H1 (cell line): ENCODE results near the gene KBTBD12. TPM values are rescaled to one million over a fixed set of nuclear protein-coding genes. Genes with fewer than 3 reads are reported as not detected.
A peak's percentile ranks its signal among the peaks of the same experiment; 100 is the strongest.

Experiments used
- CTCF ChIA-PET: fragments of 300-600 bp; sonication (Branson Sonifier 250); formaldehyde crosslinking; loops from one replicate; lab custom pipeline; 2021; ENCODE audit not compliant: partially characterized antibody; lab: Charles Lee
- POLR2A ChIA-PET: fragments of 300-600 bp; sonication (Branson Sonifier 250); formaldehyde crosslinking; loops from one replicate; lab custom pipeline; 2021; ENCODE audit warnings: inconsistent platforms; ENCODE audit not compliant: partially characterized antibody; lab: Charles Lee
- DNase-seq, 2 experiments: peaks; one replicate each; pipeline versions ENCODE4 v3.0.0 to v3.0.0-alpha.2; 2010 to 2022; ENCODE audit warnings: low spot score in 2 of 2, low read depth in 1 of 2, mixed read lengths in 1 of 2
- FAIRE-seq: peaks from 2 replicates; lab custom pipeline; 2011; peaks lifted over from hg19 to GRCh38; lab: Jason Lieb, UNC
- H2AFZ ChIP-seq: 2 replicates; pipeline ENCODE4 v1.8.1; 2012; ENCODE audit warnings: low read length, inconsistent platforms
- H2AK5ac ChIP-seq: 2 replicates; pipeline ENCODE4 v1.6.1; 2013; ENCODE audit warnings: low read depth, low read length
- H2BK120ac ChIP-seq: replicated peaks from 2 replicates; pipeline ENCODE3; 2013; ENCODE audit warnings: low read depth, low read length, inconsistent platforms
- H2BK12ac ChIP-seq: 2 replicates; pipeline ENCODE4 v1.6.1; 2013; ENCODE audit warnings: low read depth, low read length
- H2BK15ac ChIP-seq: 2 replicates; pipeline ENCODE4 v1.6.1; 2013; ENCODE audit warnings: low read length
- H2BK20ac ChIP-seq: 2 replicates; pipeline ENCODE4 v1.6.1; 2013; ENCODE audit warnings: low read length
- H2BK5ac ChIP-seq: 2 replicates; pipeline ENCODE4 v1.6.1; 2013; ENCODE audit warnings: low read depth, low read length
- H3K14ac ChIP-seq: 2 replicates; pipeline ENCODE4 v1.6.1; 2013; ENCODE audit warnings: inconsistent platforms; ENCODE audit not compliant: insufficient read length
- H3K18ac ChIP-seq: 2 replicates; pipeline ENCODE4 v1.6.1; 2013; ENCODE audit warnings: low read length; ENCODE audit errors: extremely low read depth
- H3K23ac ChIP-seq: 2 replicates; pipeline ENCODE4 v1.6.1; 2013; ENCODE audit warnings: inconsistent platforms; ENCODE audit not compliant: insufficient read length
- H3K23me2 ChIP-seq: 2 replicates; pipeline ENCODE4 v1.6.1; 2013; ENCODE audit warnings: low read depth, low read length
- H3K27ac ChIP-seq: 2 replicates; pipeline ENCODE4 v1.6.1; 2011; ENCODE audit warnings: low read depth, low read length, inconsistent platforms
- H3K27me3 ChIP-seq, 4 experiments: replicated peaks in 1 of 4; 1 replicate in 1 of 4; 2 replicates in 3 of 4; pipeline versions ENCODE4 v1.6.1 to v1.8.1; 2011 to 2013; ENCODE audit warnings: low read length in 3 of 4, mild to moderate bottlenecking in 3 of 4, inconsistent platforms in 2 of 4, mixed read lengths in 2 of 4, moderate library complexity in 1 of 4; ENCODE audit not compliant: control insufficient read depth in 3 of 4, insufficient read depth in 3 of 4; ENCODE audit errors: extremely low read depth in 1 of 4
- H3K36me3 ChIP-seq, 4 experiments: 2 replicates each; pipeline versions ENCODE4 v1.6.1 to v1.8.1; 2011 to 2013; ENCODE audit warnings: mild to moderate bottlenecking in 4 of 4, low read length in 3 of 4, moderate library complexity in 2 of 4, control low read depth in 1 of 4, inconsistent platforms in 1 of 4; ENCODE audit not compliant: insufficient read depth in 4 of 4, control insufficient read depth in 2 of 4
- H3K4ac ChIP-seq: replicated peaks from 2 replicates; pipeline ENCODE3; 2013; ENCODE audit warnings: low read length, low read depth, mixed read lengths, inconsistent platforms; ENCODE audit not compliant: insufficient read length
- H3K4me1 ChIP-seq, 4 experiments: replicated peaks in 1 of 4; 1 replicate in 1 of 4; 2 replicates in 3 of 4; pipeline versions ENCODE4 v1.6.1 to v1.8.1; 2011 to 2013; ENCODE audit warnings: low read length in 3 of 4, inconsistent platforms in 2 of 4, mixed read lengths in 1 of 4; ENCODE audit not compliant: insufficient read depth in 4 of 4, control insufficient read depth in 3 of 4
- H3K4me2 ChIP-seq, 2 experiments: 2 replicates each; pipeline versions ENCODE4 v1.6.1 to v1.8.1; 2011 to 2013; ENCODE audit warnings: low read depth in 2 of 2, low read length in 2 of 2, control low read depth in 1 of 2, inconsistent platforms in 1 of 2, mild to moderate bottlenecking in 1 of 2; ENCODE audit not compliant: insufficient read depth in 1 of 2
- H3K4me3 ChIP-seq, 4 experiments: fragments of 200-600, 300-600 bp in 1 of 4; sonication (generic), shearing (Covaris generic), sonication (Bioruptor Twin) in 1 of 4; 2 replicates each; pipeline versions ENCODE4 v1.5.1 to v1.8.1; 2011 to 2016; ENCODE audit warnings: low read length in 4 of 4, low read depth in 3 of 4, control low read depth in 2 of 4, inconsistent platforms in 2 of 4, mild to moderate bottlenecking in 2 of 4, mixed read lengths in 1 of 4, moderate library complexity in 1 of 4; ENCODE audit not compliant: insufficient read depth in 2 of 4; ENCODE audit errors: extremely low read depth in 1 of 4
- H3K56ac ChIP-seq: replicated peaks from 2 replicates; pipeline ENCODE3; 2013; ENCODE audit warnings: low read depth, mild to moderate bottlenecking, mixed read lengths, low read length, inconsistent platforms; ENCODE audit not compliant: insufficient read length
- H3K79me1 ChIP-seq: 2 replicates; pipeline ENCODE4 v1.6.1; 2013; ENCODE audit warnings: low read depth, low read length, control low read depth
- H3K79me2 ChIP-seq, 2 experiments: 2 replicates each; pipeline versions ENCODE4 v1.6.1 to v1.8.1; 2012 to 2013; ENCODE audit warnings: low read length in 2 of 2, mild to moderate bottlenecking in 2 of 2, inconsistent platforms in 1 of 2; ENCODE audit not compliant: insufficient read depth in 2 of 2, control insufficient read depth in 1 of 2
- H3K9ac ChIP-seq, 4 experiments: replicated peaks in 1 of 4; 1 replicate in 1 of 4; 2 replicates in 3 of 4; pipeline versions ENCODE4 v1.6.1 to v1.8.1; 2011 to 2013; ENCODE audit warnings: low read depth in 3 of 4, low read length in 3 of 4, control low read depth in 2 of 4, mild to moderate bottlenecking in 2 of 4, moderate library complexity in 2 of 4, inconsistent platforms in 1 of 4; ENCODE audit errors: extremely low read depth in 1 of 4
- H3K9me3 ChIP-seq, 2 experiments: 2 replicates each; pipeline versions ENCODE4 v1.6.1 to v1.8.1; 2012 to 2013; ENCODE audit warnings: mild to moderate bottlenecking in 2 of 2, moderate library complexity in 2 of 2, control low read depth in 1 of 2, inconsistent platforms in 1 of 2, low read depth in 1 of 2, low read length in 1 of 2, mixed read lengths in 1 of 2; ENCODE audit not compliant: insufficient read depth in 2 of 2
- H4K20me1 ChIP-seq, 2 experiments: replicated peaks in 1 of 2; 2 replicates each; pipeline versions ENCODE3 to v1.8.1; 2011 to 2013; ENCODE audit warnings: inconsistent platforms in 2 of 2, low read length in 2 of 2, mild to moderate bottlenecking in 1 of 2; ENCODE audit not compliant: insufficient read depth in 2 of 2, control insufficient read depth in 1 of 2
- H4K5ac ChIP-seq: 2 replicates; pipeline ENCODE4 v1.6.1; 2013; ENCODE audit warnings: low read length, low read depth, mixed read lengths, inconsistent platforms; ENCODE audit not compliant: insufficient read length
- H4K8ac ChIP-seq: 2 replicates; pipeline ENCODE4 v1.8.0; 2013; ENCODE audit warnings: mild to moderate bottlenecking, moderate library complexity, low read length, inconsistent platforms; ENCODE audit not compliant: insufficient read depth; ENCODE audit errors: extremely low read depth
- H4K91ac ChIP-seq: replicated peaks from 2 replicates; pipeline ENCODE3; 2013; ENCODE audit warnings: low read length, mixed read lengths, inconsistent platforms; ENCODE audit not compliant: insufficient read length
- BRCA1 ChIP-seq: IDR thresholded peaks from 2 replicates; pipeline ENCODE4 v1.6.1; 2012; ENCODE audit warnings: low read depth, low read length, improper control_type of control experiment
- CTCF ChIP-seq, 3 experiments: IDR thresholded peaks; 1 replicate in 2 of 3; 2 replicates in 1 of 3; pipeline versions ENCODE4 v1.5.1 to v1.6.1; 2011; ENCODE audit warnings: low read length in 3 of 3, mild to moderate bottlenecking in 3 of 3, inconsistent platforms in 2 of 3, low read depth in 1 of 3, moderate library complexity in 1 of 3; ENCODE audit not compliant: insufficient read depth in 1 of 3; ENCODE audit errors: control extremely low read depth in 1 of 3
- RAD21 ChIP-seq, 2 experiments: IDR thresholded peaks in 1 of 2; conservative IDR thresholded peaks in 1 of 2; 2 replicates each; pipeline ENCODE4 v1.6.1; 2011; ENCODE audit warnings: low read depth in 2 of 2, low read length in 2 of 2, improper control_type of control experiment in 1 of 2, inconsistent platforms in 1 of 2, mild to moderate bottlenecking in 1 of 2, moderate library complexity in 1 of 2
- WGBS, 2 experiments: shearing (Covaris generic) in 1 of 2; methylation state at CpG; one replicate each; pipeline versions ENCODE4 v1.1.6 to v1.1.7; 2013 to 2015; ENCODE audit warnings: low lambda C conversion rate in 2 of 2, mixed read lengths in 2 of 2, inconsistent platforms in 1 of 2, low coverage in 1 of 2, missing lambda C conversion rate in 1 of 2; ENCODE audit not compliant: insufficient replicate concordance in 2 of 2, insufficient coverage in 1 of 2, insufficient read length in 1 of 2; ENCODE audit errors: extremely low coverage in 1 of 2, missing lambda C conversion rate in 1 of 2; 5-methylcytosine and 5-hydroxymethylcytosine counted together
- polyA plus RNA-seq, 7 experiments: library from polyadenylated mRNA; depleted of rRNA in 3 of 7; stranded (reverse) in 5 of 7; unstranded in 2 of 7; fragments of >200 nt in 5 of 7; fragments of 200-250 nt in 2 of 7; gene quantifications; 1 replicate in 5 of 7; 2 replicates in 1 of 7; 4 replicates in 1 of 7; pipeline versions ENCODE4 v1.2.1 to v1.2.3, GENCODE V29; 2011 to 2013; ENCODE audit warnings: missing spikeins in 2 of 7, mixed read lengths in 2 of 7
- total RNA-seq: library from RNA; stranded (reverse); fragmentation: NEBNext Ultra II Directional; extraction: Animal tissue kit (Norgen Biotek cat#: 25700); gene quantifications from 2 replicates; pipeline ENCODE4 v1.2.1, GENCODE V29; 2021

Gene KBTBD12
- total and polyA plus RNA-seq, 2 of the 8 experiments (the other 6 are each of a cell fraction or from before 2014, with no cell fraction given): 0.33 to 0.63 TPM

GRCh38 chr3:127889976-127890650 lies 24.9 kb upstream of the KBTBD12 start:
- Histone ChIP-seq H2BK20ac (no peak overlapping the region), H3K79me2 (no peaks in the 10 kb centered on the region), H3K79me1 (no peaks in the 10 kb centered on the region), H3K56ac (no peak overlapping the region), H2BK15ac (no peak overlapping the region), H3K27me3 (no peaks in the 10 kb centered on the region; a peak in 1 of 7 replicates), H4K91ac (no peak overlapping the region), H3K36me3 (no peaks in the 10 kb centered on the region), H2BK120ac (no peak overlapping the region), H2AFZ (no peak overlapping the region), H2BK5ac (no peak overlapping the region), H3K4me1 (peaks cover 0 to 5% (median 1%) of the 10 kb centered on the region in 4 experiments; a peak in 3 of 7 replicates), H4K8ac (no peak overlapping the region), H3K27ac (no peak overlapping the region), H3K4me2 (no peak overlapping the region), H3K23ac (no peak overlapping the region), H3K4ac (no peak overlapping the region), H2BK12ac (no peak overlapping the region), H4K5ac (no peak overlapping the region), H2AK5ac (no peak overlapping the region), H3K14ac (no peak overlapping the region)
- WGBS, 2 experiments: 90% methylated on average over 3 of the region's 3 CpGs; no CpG with 5 or more reads in 1 of the 2 experiments
- ChIA-PET POLR2A (no interaction called here), CTCF (interaction anchor here (0.6 to 3.3 kb wide), 13 partner anchors 18 to 238 kb away, joined by 3 to 13 read pairs (median 4); no protein-coding TSS in a partner anchor)
- TF ChIP-seq RAD21 (IDR thresholded peaks at IDR 0.05 in 1 of 2, conservative IDR thresholded peaks at IDR 0.05 in 1 of 2; ENCODE audit: low read depth in 2 of 2, low read length in 2 of 2) (0 out of 4 replicates have a peak, but pooled peaks of 1 of the 2 experiments have one; percentile 9), BRCA1 (no peak), CTCF (IDR thresholded peaks at IDR 0.05; ENCODE audit: control extremely low read depth in 1 of 3, insufficient read depth in 1 of 3, low read depth in 1 of 3, low read length in 3 of 3) (peak in 2 of 3 experiments; percentile 21 to 39; a peak in 2 of 4 replicates)
- TF ChIP-seq, all 59 proteins: peak for 2
- DNase-seq (no peak), FAIRE-seq (peak; percentile 70)
- Histone ChIP-seq H3K18ac (no peak overlapping the region; the same call in 1 of the 2 replicates), H3K9ac (no peak overlapping the region; a peak in 1 of 7 replicates), H3K4me3 (no peak overlapping the region), H3K9me3 (no peaks in the 10 kb centered on the region), H3K23me2 (no peaks in the 10 kb centered on the region), H4K20me1 (no peaks in the 10 kb centered on the region)
